GM20431 (cell line): ENCODE data around the gene RNF150.

Experiments used
- in situ Hi-C: fragments of 300-500 bp; cut with MseI, MboI; formaldehyde crosslinking; loops from one replicate; pipeline ENCODE4 v1.15.0; 2020; ENCODE audit warnings: low sequenced_read_pairs; ENCODE audit not compliant: unreplicated experiment

Gene RNF150

GRCh38 chr4:140876615-140877364, 256.5 kb downstream of the RNF150 start:
- in situ Hi-C loops: no loop called here

GRCh38 chr4:140875746-140876452, 257.4 kb downstream of the RNF150 start:
- in situ Hi-C loops: no loop called here

GRCh38 chr4:140874056-140874455, 259.2 kb downstream of the RNF150 start:
- in situ Hi-C loops: loop anchor here (25.0 kb wide), 1 partner anchor 263 kb away; the partner anchor contains the start of gene RNF150

- in situ Hi-C loops: loop anchor here (25.0 kb wide), 1 partner anchor 266 kb away; the partner anchor contains the start of gene RNF150
These were observed 261.9 kb downstream of the RNF150 start for GRCh38 chr4:140871368-140871767.

- in situ Hi-C loops: loop anchor here (25.0 kb wide), 1 partner anchor 267 kb away; the partner anchor contains the start of gene RNF150
These were observed 262.8 kb downstream of the RNF150 start for GRCh38 chr4:140870427-140870826.

GRCh38 chr4:140869446-140869845, 263.8 kb downstream of the RNF150 start:
- in situ Hi-C loops: loop anchor here (25.0 kb wide), 1 partner anchor 268 kb away; the partner anchor contains the start of gene RNF150

GRCh38 chr4:140867356-140867755, 265.9 kb downstream of the RNF150 start:
- in situ Hi-C loops: loop anchor here (25.0 kb wide), 1 partner anchor 270 kb away; the partner anchor contains the start of gene RNF150

GRCh38 chr4:140866492-140867005, 266.7 kb downstream of the RNF150 start:
- in situ Hi-C loops: loop anchor here (25.0 kb wide), 1 partner anchor 271 kb away; the partner anchor contains the start of gene RNF150

GRCh38 chr4:140865253-140866217, 267.7 kb downstream of the RNF150 start:
- in situ Hi-C loops: loop anchor here (25.0 kb wide), 1 partner anchor 272 kb away; the partner anchor contains the start of gene RNF150

- in situ Hi-C loops: loop anchor here (25.0 kb wide), 1 partner anchor 274 kb away; the partner anchor contains the start of gene RNF150
These were observed 270.1 kb downstream of the RNF150 start for GRCh38 chr4:140863197-140863596.

GRCh38 chr4:140862177-140862442, 271.2 kb downstream of the RNF150 start:
- in situ Hi-C loops: loop anchor here (25.0 kb wide), 1 partner anchor 275 kb away; the partner anchor contains the start of gene RNF150

- in situ Hi-C loops: loop anchor here (25.0 kb wide), 1 partner anchor 276 kb away; the partner anchor contains the start of gene RNF150
These were observed 271.7 kb downstream of the RNF150 start for GRCh38 chr4:140861359-140862176.

- in situ Hi-C loops: loop anchor here (25.0 kb wide), 1 partner anchor 278 kb away; the partner anchor contains the start of gene RNF150
These were observed 274.4 kb downstream of the RNF150 start for GRCh38 chr4:140858897-140859296.

- in situ Hi-C loops: loop anchor here (25.0 kb wide), 1 partner anchor 280 kb away; the partner anchor contains the start of gene RNF150
These were observed 276.2 kb downstream of the RNF150 start for GRCh38 chr4:140857111-140857510.

GRCh38 chr4:140856621-140857062, 276.6 kb downstream of the RNF150 start:
- in situ Hi-C loops: loop anchor here (25.0 kb wide), 1 partner anchor 281 kb away; the partner anchor contains the start of gene RNF150

- in situ Hi-C loops: loop anchor here (25.0 kb wide), 1 partner anchor 283 kb away; the partner anchor contains the start of gene RNF150
These were observed 279.1 kb downstream of the RNF150 start for GRCh38 chr4:140854168-140854567.

GRCh38 chr4:140851804-140852203, 281.5 kb downstream of the RNF150 start:
- in situ Hi-C loops: loop anchor here (25.0 kb wide), 1 partner anchor 285 kb away; the partner anchor contains the start of gene RNF150

- in situ Hi-C loops: loop anchor here (25.0 kb wide), 1 partner anchor 286 kb away; the partner anchor contains the start of gene RNF150
These were observed 282.1 kb downstream of the RNF150 start for GRCh38 chr4:140851032-140851636.
